Esophagus muscularis mucosa (tissue), 4 donors: ENCODE measurements around the gene TRPM3. TPM values are rescaled to one million over a fixed set of nuclear protein-coding genes. Genes with fewer than 3 reads are reported as not detected.

Source experiments
- DNase-seq: peaks from one replicate; pipeline ENCODE4 v3.0.0-alpha.2; 2017; ENCODE audit errors: extremely low spot score
- H3K27ac ChIP-seq, 4 donors: fragments of 200-600 bp; sonication (generic); replicated peaks in 1 of 4; 1 replicate in 3 of 4; 2 replicates in 1 of 4; pipeline ENCODE4 v1.5.1; 2016 to 2019; ENCODE audit warnings: mild to moderate bottlenecking in 1 of 4
- H3K27me3 ChIP-seq, 4 donors: fragments of 200-600 bp; sonication (generic); one replicate each; pipeline versions ENCODE4 v1.5.1 to v1.6.0; 2016 to 2019
- H3K36me3 ChIP-seq, 4 donors: fragments of 200-600 bp; sonication (generic); one replicate each; pipeline ENCODE4 v1.5.1; 2016 to 2019
- H3K4me1 ChIP-seq, 4 donors: fragments of 200-600 bp; sonication (generic); one replicate each; pipeline ENCODE4 v1.5.1; 2016 to 2019
- H3K4me3 ChIP-seq, 4 donors: fragments of 200-600 bp; sonication (generic); 1 replicate in 2 of 4; 2 replicates in 2 of 4; pipeline ENCODE4 v1.5.1; 2016 to 2019; ENCODE audit warnings: mild to moderate bottlenecking in 4 of 4, moderate library complexity in 1 of 4
- H3K9me3 ChIP-seq, 4 donors: fragments of 200-600 bp; sonication (generic); 1 replicate in 3 of 4; 2 replicates in 1 of 4; pipeline ENCODE4 v1.5.1; 2016 to 2019
- CTCF ChIP-seq, 3 experiments: fragments of 200-600 bp in 2 of 3; fragments of 450-650 bp in 1 of 3; sonication (generic) in 2 of 3; IDR thresholded peaks; one replicate each; pipeline ENCODE4 v1.5.1; 2017 to 2019; ENCODE audit warnings: antibody characterized with exemption in 3 of 3, mild to moderate bottlenecking in 2 of 3, moderate library complexity in 1 of 3
- EP300 ChIP-seq: sonication (generic); formaldehyde crosslinking; IDR thresholded peaks from one replicate; pipeline ENCODE4 v1.6.1; 2017; ENCODE audit warnings: antibody characterized with exemption
- POLR2A ChIP-seq: fragments of 450-650 bp; IDR thresholded peaks from one replicate; pipeline ENCODE4 v1.6.1; 2017; ENCODE audit warnings: antibody characterized with exemption, moderate library complexity, mild to moderate bottlenecking, low read depth
- POLR2AphosphoS5 ChIP-seq, 2 donors: sonication (generic); formaldehyde crosslinking; IDR thresholded peaks; one replicate each; pipeline ENCODE4 v1.6.1; 2017; ENCODE audit warnings: antibody characterized with exemption in 2 of 2
- WGBS: methylation state at CpG from one replicate; pipeline ENCODE4 v1.1.5; 2018; 5-methylcytosine and 5-hydroxymethylcytosine counted together
- intact Hi-C: fragments of 100-400 bp; cut with DNase I; formaldehyde crosslinking; loops from one replicate; pipeline ENCODE4 v1.15.1; 2023
- total RNA-seq, 4 donors: library from RNA; depleted of rRNA; stranded (reverse); fragments of >200 nt; gene quantifications; one replicate each; pipeline versions ENCODE4 v1.1.0 to v1.2.1, GENCODE V29; 2016

Gene TRPM3
- total RNA-seq, 4 donors from 2014 or later = 0.13 to 0.17 TPM; not detected in 2

- H3K36me3 ChIP-seq = no peaks in the 10 kb centered on the region
- no peak for TF ChIP-seq POLR2AphosphoS5 (IDR thresholded peaks at IDR 0.05)
- no peak for TF ChIP-seq EP300
- no peak for TF ChIP-seq CTCF (IDR thresholded peaks at IDR 0.05)
- no peak for TF ChIP-seq POLR2A
- intact Hi-C loops = no loop called here
- DNase-seq = no peak
- H3K27ac ChIP-seq = no peak overlapping the region
- H3K4me1 ChIP-seq = no peaks in the 10 kb centered on the region
- H3K4me3 ChIP-seq = no peak overlapping the region
- H3K9me3 ChIP-seq = no peaks in the 10 kb centered on the region
- no peaks in the 10 kb centered on the region for H3K27me3 ChIP-seq
- 70% methylated on average over 4 of the region's 4 CpGs for WGBS
Measured at GRCh38 chr9:71052287-71052686, 69.1 kb downstream of the TRPM3 start.

- H3K27ac ChIP-seq = no peak overlapping the region
- no peak for TF ChIP-seq POLR2A
- intact Hi-C loops = no loop called here
- H3K36me3 ChIP-seq = no peaks in the 10 kb centered on the region
- no peaks in the 10 kb centered on the region for H3K27me3 ChIP-seq
- DNase-seq = no peak
- no peak overlapping the region for H3K4me3 ChIP-seq
- H3K9me3 ChIP-seq = no peaks in the 10 kb centered on the region
- H3K4me1 ChIP-seq = no peaks in the 10 kb centered on the region
- 62% methylated on average over 4 of the region's 4 CpGs for WGBS
Measured at GRCh38 chr9:71048280-71048679, 73.1 kb downstream of the TRPM3 start.

GRCh38 chr9:71042448-71042990 is 78.9 kb downstream of the TRPM3 start:
- H3K27ac ChIP-seq = no peak overlapping the region
- no peak overlapping the region for H3K4me3 ChIP-seq
- 78% methylated on average over 3 of the region's 3 CpGs for WGBS
- no peaks in the 10 kb centered on the region for H3K27me3 ChIP-seq
- no peak for TF ChIP-seq POLR2A
- DNase-seq = no peak
- H3K4me1 ChIP-seq = no peaks in the 10 kb centered on the region
- H3K9me3 ChIP-seq = no peaks in the 10 kb centered on the region
- no peaks in the 10 kb centered on the region for H3K36me3 ChIP-seq
- intact Hi-C loops = no loop called here

- no peak overlapping the region for H3K27ac ChIP-seq
- 91% methylated on average over 4 of the region's 4 CpGs for WGBS
- no peaks in the 10 kb centered on the region for H3K27me3 ChIP-seq
- no peaks in the 10 kb centered on the region for H3K4me1 ChIP-seq
- no peaks in the 10 kb centered on the region for H3K36me3 ChIP-seq
- H3K9me3 ChIP-seq = no peaks in the 10 kb centered on the region
- intact Hi-C loops = no loop called here
- TF ChIP-seq EP300 (no peak), CTCF (IDR thresholded peaks at IDR 0.05) (no peak), POLR2A (no peak), POLR2AphosphoS5 (IDR thresholded peaks at IDR 0.05) (no peak)
- no peak overlapping the region for H3K4me3 ChIP-seq
- no peak for DNase-seq
Measured at GRCh38 chr9:71037521-71037920, 83.9 kb downstream of the TRPM3 start.

GRCh38 chr9:71036501-71036900 is 84.9 kb downstream of the TRPM3 start:
- 44% methylated on average over 4 of the region's 4 CpGs for WGBS

More at GRCh38 chr9:71036501-71036900, 84.9 kb downstream of the TRPM3 start:
- H3K4me1 ChIP-seq = no peaks in the 10 kb centered on the region
- H3K4me3 ChIP-seq = no peak overlapping the region
- H3K36me3 ChIP-seq = no peaks in the 10 kb centered on the region
- H3K9me3 ChIP-seq = no peaks in the 10 kb centered on the region
- intact Hi-C loops = no loop called here
- H3K27me3 ChIP-seq = no peaks in the 10 kb centered on the region
- no peak for DNase-seq
- TF ChIP-seq POLR2AphosphoS5 (IDR thresholded peaks at IDR 0.05) (no peak), CTCF (IDR thresholded peaks at IDR 0.05) (no peak), EP300 (no peak), POLR2A (no peak)
- H3K27ac ChIP-seq = no peak overlapping the region
